HG03064 (cell line): ENCODE measurements around the gene TAP2.
"Not testable (repeated sequence)": the region's sequence is repeated elsewhere in the genome, so short reads cannot be mapped to it uniquely, and the experiment has no call there.

ENCODE experiments used
- ATAC-seq: cut with Tn5 transposase; IDR thresholded peaks from one replicate; pipeline ENCODE4 v1.9.1; 2021; ENCODE audit warnings: low read depth; ENCODE audit not compliant: unreplicated experiment

TAP2 gene

DNA sequence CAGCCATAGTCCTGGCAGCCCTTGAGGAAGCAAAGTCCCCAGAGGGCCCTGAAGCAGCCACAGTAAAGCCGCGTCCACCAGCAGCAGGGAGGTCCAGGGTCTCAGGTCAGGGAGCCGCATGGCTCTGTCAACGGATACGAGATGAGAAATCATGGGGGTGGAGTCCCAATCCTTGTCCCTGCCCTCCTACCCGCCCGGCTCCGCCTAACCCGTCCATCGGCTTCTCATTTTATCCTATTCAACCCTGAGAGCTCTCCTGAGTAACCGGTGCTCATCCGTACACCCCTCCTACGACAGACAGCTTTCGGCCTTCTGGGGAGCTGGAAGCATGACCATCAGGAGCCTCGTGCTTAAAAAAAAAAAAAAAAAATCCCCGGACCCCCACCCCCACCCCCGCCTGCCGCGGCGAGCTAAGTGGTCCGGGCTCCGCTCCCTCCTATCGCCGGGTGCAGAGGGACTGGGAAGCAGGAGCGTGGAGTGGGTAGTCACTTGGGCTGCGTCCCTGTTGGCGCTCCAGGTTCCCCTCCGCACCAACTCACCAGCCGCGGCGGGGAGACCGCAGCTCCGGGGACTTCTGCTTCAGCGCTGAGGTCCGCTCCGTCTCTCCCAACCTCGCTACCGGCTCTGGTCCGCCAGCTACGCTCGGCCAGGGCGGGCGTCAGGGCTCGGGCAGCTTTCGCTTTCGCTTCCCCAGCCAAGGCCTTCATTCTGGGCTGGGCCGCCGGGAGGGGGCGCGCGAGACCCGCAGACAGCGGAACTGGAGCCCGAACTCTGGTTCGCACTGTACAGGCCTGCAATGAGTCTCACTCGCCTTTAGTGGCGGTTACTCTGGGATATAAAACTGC lies at the start of gene TAP2:
Gene TAP2 (minus strand): TSS at position 626 of the 845 bp plus-strand sequence. CDS start 506 bp downstream, at position 120.
- peak; percentile 61 for ATAC-seq

DNA sequence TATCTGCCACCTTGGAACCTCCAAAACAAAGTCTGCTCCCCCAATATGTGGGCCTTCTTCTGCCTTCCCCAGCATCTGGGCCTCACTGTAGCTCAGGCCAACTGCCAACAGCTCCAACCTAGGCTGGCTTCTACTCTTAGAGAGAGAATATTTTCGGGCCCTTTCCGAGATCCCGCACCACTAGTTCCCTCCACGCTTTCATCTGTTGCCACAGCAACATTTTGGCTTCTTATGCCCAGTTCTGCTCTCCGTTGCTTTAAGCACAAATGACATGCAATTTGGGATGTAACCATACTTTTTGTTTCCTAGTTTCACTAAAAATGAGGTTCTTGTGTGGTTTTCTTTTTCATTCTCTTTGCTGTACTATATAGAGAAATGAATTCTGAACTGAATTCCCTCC lies 49.1 kb upstream of the TAP2 start:
- no peak for ATAC-seq

GRCh38 chr6:32886681-32887383 lies 48.3 kb upstream of the TAP2 start:
- no peak for ATAC-seq

DNA sequence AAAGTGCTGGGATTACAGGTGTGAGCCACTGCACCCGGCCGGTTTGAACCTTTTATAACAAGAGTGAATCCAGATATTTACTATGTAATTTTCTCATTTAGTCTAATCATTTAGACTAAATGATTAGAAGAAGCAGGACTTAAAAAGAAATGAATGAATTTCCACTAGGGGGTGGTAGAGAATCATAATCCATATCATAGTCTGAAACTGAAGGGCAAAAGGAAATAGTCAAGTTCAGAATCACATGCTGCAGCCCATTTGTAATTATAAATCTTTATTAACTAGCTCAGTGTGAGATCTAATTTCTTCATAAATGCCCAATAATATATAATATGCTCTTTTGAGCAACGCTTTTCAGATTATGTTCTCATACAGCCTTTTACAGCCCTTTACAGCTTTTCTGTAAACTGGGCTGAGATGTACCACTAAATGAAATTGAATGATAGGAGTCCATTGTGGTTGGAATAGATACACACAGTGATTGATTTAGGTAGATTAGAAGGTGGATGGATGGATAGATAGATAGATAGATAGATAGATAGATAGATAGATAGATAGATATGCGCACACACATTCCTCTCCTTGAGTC lies 47.3 kb upstream of the TAP2 start:
- ATAC-seq: no peak

- ATAC-seq: no peak
These were observed 45.2 kb upstream of the TAP2 start for GRCh38 chr6:32883789-32884188.

GRCh38 chr6:32882879-32883250 lies 44.3 kb upstream of the TAP2 start:
- no peak for ATAC-seq

DNA sequence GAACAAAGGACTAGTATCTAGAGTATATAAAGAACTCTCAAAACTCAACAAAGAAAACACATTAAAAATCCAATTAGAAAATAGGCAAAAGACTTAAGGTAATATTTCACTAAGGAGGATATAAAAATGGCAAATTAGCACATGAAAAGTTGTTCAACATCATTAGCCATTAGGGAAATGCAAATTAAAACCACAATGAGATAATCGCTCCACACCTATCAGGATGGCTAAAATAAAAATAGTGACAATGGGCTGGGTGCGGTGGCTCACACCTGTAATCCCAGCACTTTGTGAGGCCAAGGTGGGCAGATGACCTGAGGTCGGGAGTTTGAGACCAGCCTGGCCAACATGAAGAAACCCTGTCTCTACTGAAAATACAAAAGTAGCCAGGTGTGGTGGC lies 42.4 kb upstream of the TAP2 start:
- not testable (repeated sequence) for ATAC-seq

DNA sequence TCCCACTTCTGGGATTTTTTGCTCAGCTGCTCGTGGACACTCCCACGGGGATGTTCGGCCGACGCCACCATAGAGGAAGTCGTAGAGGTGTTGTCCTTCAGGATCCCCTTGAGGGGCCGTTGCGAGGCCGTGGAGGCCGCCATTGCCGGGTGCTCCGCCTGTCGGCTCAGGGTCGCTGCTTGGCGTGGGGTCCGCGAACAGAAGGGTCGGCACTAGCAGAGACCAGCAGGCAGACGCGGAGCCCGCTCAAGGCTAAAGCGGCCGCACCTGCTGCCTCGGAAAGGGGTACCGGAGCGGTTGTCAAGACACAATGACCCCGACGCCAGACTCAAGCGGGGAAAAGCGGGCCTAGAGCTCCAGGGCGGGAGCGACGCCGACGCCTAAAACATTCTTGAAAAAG lies 41.2 kb upstream of the TAP2 start:
- no peak for ATAC-seq

GRCh38 chr6:32876603-32877002 lies 38.1 kb upstream of the TAP2 start:
- no peak for ATAC-seq

DNA sequence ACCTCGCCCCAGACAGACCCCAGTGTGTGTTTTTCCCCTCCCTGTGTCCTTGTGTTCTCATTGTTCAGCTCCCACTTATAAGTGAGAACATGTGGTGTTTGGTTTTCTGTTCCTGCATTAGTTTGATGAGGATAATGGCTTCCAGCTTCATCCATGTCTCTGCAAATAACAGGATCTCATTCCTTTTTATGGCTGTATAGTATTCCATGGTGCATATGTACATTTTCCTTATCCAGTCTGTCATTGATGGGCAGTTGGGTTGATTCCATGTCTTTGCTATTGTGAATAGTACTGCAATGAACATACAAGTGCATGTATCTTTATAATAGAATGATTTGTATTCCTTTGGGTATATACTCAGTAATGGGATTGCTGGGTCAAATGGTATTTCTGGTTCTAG lies 35.4 kb upstream of the TAP2 start:
- ATAC-seq: not testable (repeated sequence)

DNA sequence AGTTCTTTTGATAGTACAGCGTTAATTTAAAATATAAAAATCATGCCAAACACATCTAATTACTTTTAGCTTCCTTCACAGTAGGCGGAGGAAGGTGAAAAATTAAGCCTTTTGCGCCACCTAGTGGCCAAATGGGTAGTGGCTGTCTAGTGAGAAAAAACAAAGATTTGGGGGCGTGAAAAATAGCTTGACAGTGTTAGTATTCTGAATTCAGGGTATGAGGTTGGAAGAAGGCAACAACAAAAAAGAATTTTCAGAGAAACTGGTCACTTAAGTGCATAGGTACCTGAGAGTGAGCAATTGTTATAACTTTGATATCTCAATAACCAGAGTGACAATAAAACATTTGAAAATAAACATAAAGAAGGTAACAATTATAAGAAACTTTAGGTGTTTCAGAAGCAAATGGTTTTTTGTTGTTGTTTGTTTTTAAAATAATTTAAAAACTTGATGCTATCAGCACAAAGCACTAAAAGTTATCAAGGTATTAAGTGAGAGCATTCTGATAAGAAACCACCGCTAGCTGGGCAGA lies 29.8 kb upstream of the TAP2 start:
- ATAC-seq: no peak

DNA sequence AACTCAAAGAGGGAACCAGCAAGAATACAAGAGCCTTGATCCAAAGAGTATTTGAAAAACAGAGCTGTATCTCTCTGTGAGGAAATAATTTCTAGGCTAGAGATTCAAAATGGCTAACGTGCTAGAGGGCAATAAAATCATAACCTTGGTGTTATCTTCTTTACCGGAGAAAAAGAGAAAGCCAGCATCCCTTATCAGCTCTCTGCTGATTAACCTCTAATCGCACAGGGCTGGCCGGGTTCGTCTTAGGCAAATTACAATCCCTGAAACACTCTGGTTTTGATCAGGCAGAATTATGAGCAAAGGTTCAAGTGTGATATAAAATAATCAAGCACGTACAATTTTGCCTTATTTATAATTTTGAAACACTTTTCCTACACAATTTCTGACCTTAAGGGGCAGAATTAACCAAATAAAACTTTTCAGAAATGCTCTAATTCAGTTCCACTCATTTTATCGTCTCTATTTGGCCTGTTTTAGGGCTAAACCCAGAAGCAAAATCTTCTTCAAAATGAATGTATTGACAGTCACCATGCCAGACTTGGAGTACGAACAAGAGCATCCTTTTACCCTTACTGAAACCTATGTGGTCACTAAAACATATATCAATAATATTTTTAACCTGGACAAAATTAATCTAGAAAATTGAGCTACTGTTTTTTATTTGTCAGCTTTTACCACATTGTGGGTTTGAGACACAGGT lies 29.2 kb upstream of the TAP2 start:
- ATAC-seq: no peak

DNA sequence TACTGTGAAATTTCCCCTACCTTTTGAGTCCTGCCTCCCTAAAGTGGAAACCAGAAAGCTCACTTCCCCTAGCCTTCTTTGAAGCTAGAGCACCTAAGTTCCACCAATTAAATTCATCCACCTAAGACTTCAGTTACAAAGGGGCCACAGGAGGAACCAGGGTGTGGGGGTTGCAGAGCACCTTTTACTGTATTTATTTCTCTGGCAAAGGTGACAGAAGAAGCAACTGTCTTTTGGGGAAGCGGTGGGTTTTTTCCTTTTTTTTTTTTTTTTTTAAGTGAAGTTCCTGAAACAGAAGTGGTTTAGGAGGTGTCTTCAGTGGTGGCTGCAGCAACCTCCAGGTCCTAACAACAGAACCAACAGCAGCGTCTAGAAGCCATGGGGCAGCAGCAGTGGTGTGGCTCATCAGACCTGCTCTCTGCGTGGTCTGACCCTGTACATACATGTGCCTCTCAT lies 28.5 kb upstream of the TAP2 start:
- ATAC-seq: no peak

DNA sequence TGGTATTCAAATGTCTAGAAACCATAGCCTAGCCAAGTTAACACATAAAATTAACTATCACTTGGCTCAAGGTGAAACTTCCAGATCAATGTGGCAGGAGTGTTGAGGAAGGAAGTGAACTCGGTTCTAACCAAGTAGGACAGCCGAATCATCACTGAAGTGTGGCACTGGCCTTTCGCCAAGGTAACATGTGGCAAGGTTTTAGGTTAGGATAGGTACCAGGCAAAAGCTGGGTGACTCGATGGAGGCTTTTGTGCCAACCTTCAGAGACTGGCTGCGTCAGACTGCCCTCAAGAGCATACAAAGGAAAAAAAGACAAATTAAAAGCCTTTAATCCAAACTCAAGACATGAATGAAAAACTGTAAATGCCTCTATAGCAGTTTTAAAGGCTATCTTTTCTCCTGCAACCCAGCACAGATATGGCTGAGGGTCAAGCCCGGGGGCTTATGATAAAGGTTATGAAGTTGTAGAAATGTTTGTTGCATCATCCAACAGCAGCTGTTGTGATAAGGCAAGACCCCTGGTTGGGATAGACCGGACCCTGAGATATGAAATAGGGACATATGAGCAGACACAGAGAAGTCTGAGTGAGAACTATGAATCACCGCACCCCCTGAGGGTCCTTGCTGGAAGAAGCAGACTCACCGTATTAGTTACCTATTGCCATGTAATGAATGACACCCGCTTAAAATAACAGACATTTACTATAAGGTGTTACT lies 27.3 kb upstream of the TAP2 start:
- no peak for ATAC-seq

DNA sequence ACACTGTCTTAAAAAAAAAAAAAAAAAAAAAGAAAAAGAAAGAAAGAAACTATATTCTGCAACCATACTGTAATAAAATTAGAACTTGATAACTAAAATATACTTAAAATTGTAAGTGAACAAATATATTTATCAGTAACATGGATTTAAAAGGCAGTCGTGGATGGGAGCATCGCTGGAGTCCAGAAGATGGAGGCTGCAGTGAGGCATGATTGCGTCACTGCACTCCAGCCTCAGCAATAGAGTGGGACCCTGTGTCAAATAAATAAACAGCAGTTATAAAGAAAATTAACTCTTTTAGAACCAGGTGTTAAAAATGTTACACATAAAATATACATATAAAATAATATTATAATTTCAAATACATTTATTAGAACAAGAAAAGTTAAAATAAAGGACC lies 24.2 kb upstream of the TAP2 start:
- no peak for ATAC-seq

GRCh38 chr6:32860674-32861073 lies 22.1 kb upstream of the TAP2 start:
- ATAC-seq: no peak

DNA sequence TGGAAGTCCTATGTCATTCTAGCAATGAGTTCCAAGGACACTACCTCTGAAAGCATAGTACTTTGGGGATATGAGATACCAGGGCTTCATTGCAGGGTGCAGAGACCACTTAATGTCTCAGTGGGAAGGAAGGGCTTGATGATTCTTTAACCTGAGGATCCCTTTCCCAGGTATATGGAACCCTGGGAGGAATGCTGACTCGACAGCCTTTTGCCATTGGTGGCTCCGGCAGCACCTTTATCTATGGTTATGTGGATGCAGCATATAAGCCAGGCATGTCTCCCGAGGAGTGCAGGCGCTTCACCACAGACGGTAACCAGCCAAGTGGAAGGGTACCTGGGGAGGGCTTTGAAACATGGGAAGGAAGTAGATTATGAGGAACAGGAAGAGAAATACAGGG lies 19.7 kb upstream of the TAP2 start:
- no peak for ATAC-seq

DNA sequence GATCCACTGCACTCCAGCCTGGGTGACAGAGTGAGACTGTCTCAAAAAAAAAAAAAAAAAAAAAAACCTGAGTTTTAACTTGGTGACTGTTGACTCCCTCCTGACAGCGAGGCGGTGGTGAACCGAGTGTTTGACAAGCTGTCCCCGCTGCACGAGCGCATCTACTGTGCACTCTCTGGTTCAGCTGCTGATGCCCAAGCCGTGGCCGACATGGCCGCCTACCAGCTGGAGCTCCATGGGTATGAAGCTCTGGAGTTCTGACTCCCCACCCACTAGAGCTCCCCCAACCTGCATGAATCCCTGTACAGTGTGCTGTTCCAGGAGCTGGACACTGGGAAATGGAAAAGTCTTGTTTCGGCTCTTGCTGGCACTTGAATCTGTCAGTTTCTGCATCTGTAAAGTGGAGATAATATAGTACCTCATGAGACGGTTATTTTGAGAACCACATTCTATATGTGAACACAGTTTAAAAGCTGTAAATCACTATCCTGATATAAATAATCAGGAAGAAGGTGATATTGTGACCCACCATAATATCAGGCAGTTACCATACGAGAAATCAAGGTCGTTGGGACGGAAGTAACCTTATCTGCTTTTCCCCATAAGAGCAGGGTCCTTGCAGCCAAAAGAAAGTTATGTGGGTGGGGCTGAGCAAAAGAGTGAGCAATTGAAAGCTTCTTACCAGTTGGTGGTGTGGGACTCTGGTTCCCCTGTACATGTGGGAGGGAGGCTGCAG lies 18.8 kb upstream of the TAP2 start:
- no peak for ATAC-seq

GRCh38 chr6:32855467-32856174 lies 17.1 kb upstream of the TAP2 start:
- ATAC-seq: no peak
